Epithelial cell of esophagus (primary cell): ENCODE measurements around the gene DNA2.

Experiments
- DNase-seq: peaks from one replicate; pipeline ENCODE4 v3.0.0; 2010; ENCODE audit warnings: low read depth
- H3K4me3 ChIP-seq: 2 replicates; pipeline ENCODE4 v1.5.1; 2011; ENCODE audit warnings: mild to moderate bottlenecking, low read length, control low read depth
- CTCF ChIP-seq: IDR thresholded peaks from 2 replicates; pipeline ENCODE4 v1.5.1; 2011; ENCODE audit warnings: low read depth, mild to moderate bottlenecking, low read length, control low read depth, inconsistent platforms; ENCODE audit not compliant: insufficient read depth; ENCODE audit errors: missing control alignments

DNA2 gene

GRCh38 chr10:68423522-68423921 lies 48.3 kb downstream of the DNA2 start:
- TF ChIP-seq CTCF = no peak
- no peak overlapping the region for H3K4me3 ChIP-seq
- DNase-seq = no peak

- no peak overlapping the region for H3K4me3 ChIP-seq
- DNase-seq = no peak
- TF ChIP-seq CTCF = no peak
These were observed 52.4 kb downstream of the DNA2 start for GRCh38 chr10:68419376-68419775.

- H3K4me3 ChIP-seq = no peak overlapping the region
- DNase-seq = no peak
- TF ChIP-seq CTCF = no peak
These were observed 62.8 kb downstream of the DNA2 start for GRCh38 chr10:68408898-68409518.

- peak within 1 kb of the TSS; percentile 91 for H3K4me3 ChIP-seq
- TF ChIP-seq CTCF = peak; percentile 20
- peak; percentile 78 for DNase-seq
These were observed 64.8 kb downstream of the DNA2 start, which contains the start of gene RUFY2 for GRCh38 chr10:68406815-68407548. TSS of gene RUFY2 (minus strand) at chr10:68407277. CDS start at chr10:68407189, 88 bp downstream.

GRCh38 chr10:68406111-68406814 lies 65.5 kb downstream of the DNA2 start:
- DNase-seq = peak; percentile 54
- peak overlapping the region; percentile 91 for H3K4me3 ChIP-seq
- no peak for TF ChIP-seq CTCF

GRCh38 chr10:68403701-68404100 lies 68.1 kb downstream of the DNA2 start:
- TF ChIP-seq CTCF = no peak
- DNase-seq = no peak
- no peak overlapping the region for H3K4me3 ChIP-seq
